ENCODE results near the gene MTCH2. TPM values are rescaled to one million over a fixed set of nuclear protein-coding genes. Genes with fewer than 3 reads are reported as not detected.

MTCH2 gene
- total and polyA plus RNA-seq, 7 donors, result 75.2 to 152 (median 107) TPM

- WGBS, 3 donors, result 62 to 73% (median 66%) methylated on average over 3 of the region's 3 CpGs
- DNase-seq, result no peak
- no peak for TF ChIP-seq CTCF (IDR thresholded peaks at IDR 0.05)
- H3K4me1 ChIP-seq, result no peaks in the 10 kb centered on the region
- no peak overlapping the region for H3K4me3 ChIP-seq
- H3K27ac ChIP-seq, result no peak overlapping the region
- peaks cover 5 to 74% of the 10 kb centered on the region in 2 donors for H3K36me3 ChIP-seq (ENCODE audit: insufficient read depth in 1 of 2, low read depth in 1 of 2)
- intact Hi-C loops (cut with DNase I), result no loop called here
- no peaks in the 10 kb centered on the region for H3K9me3 ChIP-seq
- ATAC-seq, result no peak
- H3K27me3 ChIP-seq (ENCODE audit: insufficient read depth in 3 of 3, low read length in 2 of 3), result no peaks in the 10 kb centered on the region
These were observed 24.9 kb downstream of the MTCH2 start for GRCh38 chr11:47617417-47617809.

- Histone ChIP-seq H3K27ac (no peak overlapping the region), H3K36me3 (ENCODE audit: insufficient read depth in 1 of 2, low read depth in 1 of 2) (peaks cover 5 to 68% of the 10 kb centered on the region in 2 donors), H3K9me3 (no peaks in the 10 kb centered on the region), H3K4me3 (no peak overlapping the region), H3K4me1 (no peaks in the 10 kb centered on the region), H3K27me3 (ENCODE audit: insufficient read depth in 3 of 3, low read length in 2 of 3) (no peaks in the 10 kb centered on the region)
- ATAC-seq (peak in 3 of 4 donors; percentile 43 to 60 (median 58)), DNase-seq (no peak)
- WGBS, 3 donors, result 82 to 86% (median 85%) methylated on average over 10 of the region's 10 CpGs
- peak; percentile 34 for TF ChIP-seq CTCF (IDR thresholded peaks at IDR 0.05)
- intact Hi-C loops (cut with DNase I), result no loop called here
These were observed 25.5 kb downstream of the MTCH2 start for GRCh38 chr11:47616726-47617416.

GRCh38 chr11:47615249-47615648 is 27.1 kb downstream of the MTCH2 start:
- no peaks in the 10 kb centered on the region for H3K9me3 ChIP-seq
- ATAC-seq, result no peak
- intact Hi-C loops (cut with DNase I), result no loop called here
- no peaks in the 10 kb centered on the region for H3K4me1 ChIP-seq
- TF ChIP-seq CTCF (IDR thresholded peaks at IDR 0.05), result no peak
- no peak overlapping the region for H3K27ac ChIP-seq
- H3K27me3 ChIP-seq (ENCODE audit: insufficient read depth in 3 of 3, low read length in 2 of 3), result no peaks in the 10 kb centered on the region
- H3K36me3 ChIP-seq (ENCODE audit: insufficient read depth in 1 of 2, low read depth in 1 of 2), result peaks cover 5 to 67% of the 10 kb centered on the region in 2 donors
- H3K4me3 ChIP-seq, result no peak overlapping the region
- DNase-seq, result no peak

GRCh38 chr11:47611348-47611794 is 31.0 kb downstream of the MTCH2 start:
- Histone ChIP-seq H3K4me3 (no peak overlapping the region), H3K9me3 (no peaks in the 10 kb centered on the region), H3K27me3 (ENCODE audit: insufficient read depth in 3 of 3, low read length in 2 of 3) (no peaks in the 10 kb centered on the region), H3K4me1 (no peaks in the 10 kb centered on the region), H3K27ac (no peak overlapping the region), H3K36me3 (ENCODE audit: insufficient read depth in 1 of 2, low read depth in 1 of 2) (peaks cover 0 to 48% of the 10 kb centered on the region in 2 donors)
- peak in 3 of 4 donors; percentile 32 to 46 (median 45) for ATAC-seq
- TF ChIP-seq CTCF (IDR thresholded peaks at IDR 0.05), result no peak
- intact Hi-C loops (cut with DNase I), result no loop called here
- DNase-seq, result no peak
- 19 to 28% (median 25%) methylated on average over 6 of the region's 6 CpGs for WGBS, 3 donors

- no peak for ATAC-seq
- 45 to 69% (median 52%) methylated on average over 3 of the region's 3 CpGs for WGBS, 3 donors
- no peak overlapping the region for H3K4me3 ChIP-seq
- no peaks in the 10 kb centered on the region for H3K27me3 ChIP-seq (ENCODE audit: insufficient read depth in 3 of 3, low read length in 2 of 3)
- intact Hi-C loops (cut with DNase I), result no loop called here
- peaks cover 0 to 44% of the 10 kb centered on the region in 2 donors for H3K36me3 ChIP-seq (ENCODE audit: insufficient read depth in 1 of 2, low read depth in 1 of 2)
- H3K4me1 ChIP-seq, result no peaks in the 10 kb centered on the region
- no peaks in the 10 kb centered on the region for H3K9me3 ChIP-seq
- no peak for DNase-seq
- no peak for TF ChIP-seq CTCF (IDR thresholded peaks at IDR 0.05)
- H3K27ac ChIP-seq, result no peak overlapping the region
These were observed 32.7 kb downstream of the MTCH2 start for GRCh38 chr11:47609675-47610074.
